ENCODE results near the gene LOXL1.

DNA sequence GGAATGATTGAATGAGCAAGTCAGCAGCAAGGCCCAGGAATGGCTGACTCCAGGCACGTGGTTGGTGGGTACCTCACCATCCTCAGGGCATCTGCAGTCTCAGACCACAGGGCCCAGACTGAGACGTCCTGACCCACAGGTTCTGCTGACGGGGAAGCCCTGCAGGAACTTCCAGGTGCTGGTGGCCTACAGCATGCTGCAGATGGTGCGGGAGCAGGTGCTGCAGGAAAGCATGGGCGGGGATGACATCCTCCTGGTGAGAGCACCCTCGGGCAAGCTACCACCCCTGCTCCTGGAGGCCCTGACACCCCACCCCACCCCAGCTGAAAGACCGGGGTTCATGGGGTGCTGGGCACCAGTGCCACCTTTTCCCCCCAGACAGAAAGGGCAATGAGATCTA is 38.8 kb upstream of the LOXL1 start:
- TF ChIP-seq CTCF (conservative IDR thresholded peaks at IDR 0.05; ENCODE audit: low read length) (no peak), EZH2phosphoT487 (IDR thresholded peaks at IDR 0.05; ENCODE audit: borderline replicate concordance, low read depth, low read length) (no peak)
